ENCODE measurements around the gene AFDN. TPM values are rescaled to one million over a fixed set of nuclear protein-coding genes. Genes with fewer than 3 reads are reported as not detected.
A peak's percentile ranks its signal among the peaks of the same experiment; 100 is the strongest.

Gene AFDN
- total RNA-seq (2021; fragmentation: NEBNext Ultra II Directional; extraction: Animal tissue kit (Norgen Biotek cat#: 25700)) (192 and 196 TPM in 2 replicates), polyA plus RNA-seq (2011; rRNA removed) (53.4 and 58.7 TPM in 2 replicates), polyA minus RNA-seq (2011; rRNA and poly(A)+ RNA removed) (177 and 199 TPM in 2 replicates)
- polyA plus RNA-seq (2011; cell fraction: cytosol; rRNA removed) = 95.2 TPM
- 239 TPM for polyA plus RNA-seq (2011; cell fraction: nucleus; rRNA removed)
- polyA plus RNA-seq (2012, experiment 1 of 2) = 116 to 142 TPM (median 133 TPM) in 4 replicates
- polyA plus RNA-seq (2012, experiment 2 of 2) = 6.9 TPM
- polyA plus RNA-seq (2013, experiment 1 of 2) = 132 TPM
- 117 TPM for polyA plus RNA-seq (2013, experiment 2 of 2)
- polyA minus RNA-seq (2011; cell fraction: cytosol; rRNA and poly(A)+ RNA removed) = 154 TPM
- polyA minus RNA-seq (2011; cell fraction: nucleus; rRNA and poly(A)+ RNA removed) = 329 TPM
- long read RNA-seq, experiment 1, partial matches to known transcripts = 14 of 52 reads
- long read RNA-seq, experiment 1, other reads (novel, unspliced or antisense) = 37 of 52 reads
- long read RNA-seq, experiment 2 = 0 reads

GRCh38 chr6:167826896-167827582 is at the start of gene AFDN:
AFDN (plus strand) TSS chr6:167826911; CDS start chr6:167827133, 222 bp downstream.
- CTCF ChIA-PET (ENCODE audit: partially characterized antibody) = interaction anchor here (1.0 to 1.7 kb wide), 3 partner anchors 20 to 470 kb away, joined by 3 to 6 read pairs (median 3); no protein-coding TSS in a partner anchor
- H3K36me3 ChIP-seq (ENCODE audit: control insufficient read depth in 2 of 4, insufficient read depth in 4 of 4, low read length in 3 of 4) = peaks cover 0 to 18% (median 0%) of the 10 kb centered on the region in 4 experiments; a peak in 2 of 8 replicates
- no peak for FAIRE-seq

More at GRCh38 chr6:167826896-167827582, at the start of gene AFDN:
- Histone ChIP-seq H2AFZ (ENCODE audit: low read length) (peak within 1 kb of the TSS; percentile 70; the same call in 1 of the 2 replicates), H2BK5ac (ENCODE audit: low read depth, low read length) (peak within 1 kb of the TSS; percentile 85), H3K4me2 (ENCODE audit: insufficient read depth in 1 of 2, low read depth in 2 of 2, low read length in 2 of 2) (peak within 1 kb of the TSS; percentile 93 to 96), H2BK12ac (ENCODE audit: low read depth, low read length) (peak within 1 kb of the TSS; percentile 62; the same call in 1 of the 2 replicates), H4K20me1 (replicated peaks in 1 of 2; ENCODE audit: control insufficient read depth in 1 of 2, insufficient read depth in 2 of 2, low read length in 2 of 2) (peaks cover 10 to 12% of the 10 kb centered on the region in 2 experiments), H2BK120ac (replicated peaks; ENCODE audit: low read depth, low read length) (peak within 1 kb of the TSS; percentile 90), H3K23ac (ENCODE audit: insufficient read length) (no peak within 1 kb of the TSS), H2BK20ac (ENCODE audit: low read length) (no peak within 1 kb of the TSS), H4K5ac (ENCODE audit: insufficient read length, low read depth, low read length) (peak within 1 kb of the TSS; percentile 91), H3K23me2 (ENCODE audit: low read depth, low read length) (peaks cover 12% of the 10 kb centered on the region), H4K8ac (ENCODE audit: extremely low read depth, insufficient read depth, low read length) (peak within 1 kb of the TSS; percentile 97), H3K9me3 (ENCODE audit: insufficient read depth in 2 of 2, low read depth in 1 of 2, low read length in 1 of 2) (no peaks in the 10 kb centered on the region), H3K27me3 (replicated peaks in 1 of 4; ENCODE audit: control insufficient read depth in 3 of 4, extremely low read depth in 1 of 4, insufficient read depth in 3 of 4, low read length in 3 of 4) (no peaks in the 10 kb centered on the region; a peak in 2 of 7 replicates), H2BK15ac (ENCODE audit: low read length) (0 out of 2 replicates have a peak within 1 kb of the TSS, but pooled peaks have one; percentile 51), H4K91ac (replicated peaks; ENCODE audit: insufficient read length, low read length) (peak within 1 kb of the TSS; percentile 65), H3K79me2 (ENCODE audit: control insufficient read depth in 1 of 2, insufficient read depth in 2 of 2, low read length in 2 of 2) (peaks cover 20 to 46% of the 10 kb centered on the region in 2 experiments), H3K18ac (ENCODE audit: extremely low read depth, low read length) (peak within 1 kb of the TSS; percentile 96), H3K14ac (ENCODE audit: insufficient read length) (peak within 1 kb of the TSS; percentile 84), H2AK5ac (ENCODE audit: low read depth, low read length) (no peak within 1 kb of the TSS), H3K4me3 (ENCODE audit: extremely low read depth in 1 of 4, insufficient read depth in 2 of 4, low read depth in 3 of 4, low read length in 4 of 4) (peak within 1 kb of the TSS; percentile 88 to 100 (median 96)), H3K4ac (replicated peaks; ENCODE audit: insufficient read length, low read depth, low read length) (peak within 1 kb of the TSS; percentile 91), H3K4me1 (replicated peaks in 1 of 4; ENCODE audit: control insufficient read depth in 3 of 4, insufficient read depth in 4 of 4, low read length in 3 of 4) (peaks cover 0 to 2% (median 1%) of the 10 kb centered on the region in 4 experiments; a peak in 5 of 7 replicates), H3K27ac (ENCODE audit: low read depth, low read length) (peak within 1 kb of the TSS; percentile 64), H3K79me1 (ENCODE audit: low read depth, low read length) (no peaks in the 10 kb centered on the region; the same call in 1 of the 2 replicates), H3K56ac (replicated peaks; ENCODE audit: insufficient read length, low read depth, low read length) (peak within 1 kb of the TSS; percentile 92), H3K9ac (replicated peaks in 1 of 4; ENCODE audit: extremely low read depth in 1 of 4, low read depth in 3 of 4, low read length in 3 of 4) (peak within 1 kb of the TSS; percentile 68 to 94 (median 79))
- DNase-seq (ENCODE audit: low read depth in 1 of 2, low spot score in 2 of 2) = peak in 1 of 2 experiments; percentile 63
- POLR2A ChIA-PET (ENCODE audit: partially characterized antibody) = interaction anchor here (1.4 to 2.8 kb wide), 4 partner anchors 17 to 66 kb away, joined by 3 to 6 read pairs (median 4); no protein-coding TSS in a partner anchor
- peak in 1 of 2 experiments; percentile 27; a peak in 1 of 3 replicates for TF ChIP-seq POLR2A (IDR thresholded peaks at IDR 0.05; ENCODE audit: control extremely low read depth in 1 of 2, low read depth in 2 of 2, low read length in 2 of 2)
- no peak for TF ChIP-seq CBX5 (IDR thresholded peaks at IDR 0.05; ENCODE audit: low read depth, low read length)
- no peak for TF ChIP-seq KDM1A (IDR thresholded peaks at IDR 0.05; ENCODE audit: borderline replicate concordance, low read length)
- TF ChIP-seq JUN (IDR thresholded peaks at IDR 0.05; ENCODE audit: low read depth, low read length) = no peak
- no peak for TF ChIP-seq CREB1 (IDR thresholded peaks at IDR 0.05)
- no peak for TF ChIP-seq BCL11A (IDR thresholded peaks at IDR 0.05; ENCODE audit: low read depth in 2 of 2, low read length in 2 of 2)
- no peak for TF ChIP-seq RNF2 (IDR thresholded peaks at IDR 0.05; ENCODE audit: borderline replicate concordance, low read depth, low read length, missing control alignments, poor library complexity, severe bottlenecking)
- no peak for TF ChIP-seq SIN3A (conservative IDR thresholded peaks at IDR 0.05 in 1 of 2, IDR thresholded peaks at IDR 0.05 in 1 of 2; ENCODE audit: low read depth in 1 of 2, low read length in 2 of 2)
- 3% methylated on average over 20 of the region's 108 CpGs; no CpG with 5 or more reads in 1 of the 2 experiments for WGBS, 2 experiments (ENCODE audit: extremely low coverage in 1 of 2, insufficient coverage in 1 of 2, insufficient read length in 1 of 2, insufficient replicate concordance in 2 of 2, low coverage in 1 of 2, low lambda C conversion rate in 2 of 2, missing lambda C conversion rate in 1 of 2)

Measured in H1 (cell line).